ENCODE results near the gene LRP1B.

The LRP1B gene

DNA sequence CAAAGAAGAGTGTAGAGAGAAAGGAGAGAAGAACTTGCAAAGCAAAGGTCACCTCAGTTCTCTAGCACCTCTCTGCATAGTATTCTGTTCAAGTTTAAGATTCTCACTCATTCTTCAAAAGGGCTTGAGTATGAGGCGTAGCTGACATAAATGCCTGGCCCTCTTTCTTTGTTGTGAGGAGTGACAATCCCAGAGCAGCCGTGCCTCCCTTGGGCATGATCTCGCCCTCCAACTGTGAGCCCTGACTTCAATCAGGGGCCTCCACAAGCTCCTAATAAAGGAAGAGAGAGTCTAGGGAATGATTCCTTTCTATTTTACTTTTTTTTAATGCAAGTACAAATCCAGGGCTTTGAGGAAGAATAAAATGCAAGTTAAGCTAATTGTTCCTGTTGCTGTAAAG, 402.7 kb downstream of the LRP1B start:
- H3K27me3 ChIP-seq (ENCODE audit: insufficient read depth, low read length, poor library complexity, severe bottlenecking), result no peaks in the 10 kb centered on the region
- H3F3A ChIP-seq (ENCODE audit: low read depth), result no peaks in the 10 kb centered on the region
- H2AFZ ChIP-seq (ENCODE audit: low read length), result no peak overlapping the region
- no peak overlapping the region for H3K4me3 ChIP-seq (ENCODE audit: low read length, poor library complexity, severe bottlenecking)
- H3K4me2 ChIP-seq (ENCODE audit: low read depth, low read length, poor library complexity, severe bottlenecking), result no peak overlapping the region
- no peak overlapping the region for H3K9ac ChIP-seq (ENCODE audit: low read depth, low read length, poor library complexity, severe bottlenecking)
- no peaks in the 10 kb centered on the region for H3K36me3 ChIP-seq (ENCODE audit: insufficient read depth, low read length)
- H3K79me2 ChIP-seq (ENCODE audit: insufficient read depth, low read length), result no peaks in the 10 kb centered on the region
- H3K9me2 ChIP-seq (replicated peaks; ENCODE audit: low read depth, low read length), result no peaks in the 10 kb centered on the region
- TF ChIP-seq, protein P1, sequence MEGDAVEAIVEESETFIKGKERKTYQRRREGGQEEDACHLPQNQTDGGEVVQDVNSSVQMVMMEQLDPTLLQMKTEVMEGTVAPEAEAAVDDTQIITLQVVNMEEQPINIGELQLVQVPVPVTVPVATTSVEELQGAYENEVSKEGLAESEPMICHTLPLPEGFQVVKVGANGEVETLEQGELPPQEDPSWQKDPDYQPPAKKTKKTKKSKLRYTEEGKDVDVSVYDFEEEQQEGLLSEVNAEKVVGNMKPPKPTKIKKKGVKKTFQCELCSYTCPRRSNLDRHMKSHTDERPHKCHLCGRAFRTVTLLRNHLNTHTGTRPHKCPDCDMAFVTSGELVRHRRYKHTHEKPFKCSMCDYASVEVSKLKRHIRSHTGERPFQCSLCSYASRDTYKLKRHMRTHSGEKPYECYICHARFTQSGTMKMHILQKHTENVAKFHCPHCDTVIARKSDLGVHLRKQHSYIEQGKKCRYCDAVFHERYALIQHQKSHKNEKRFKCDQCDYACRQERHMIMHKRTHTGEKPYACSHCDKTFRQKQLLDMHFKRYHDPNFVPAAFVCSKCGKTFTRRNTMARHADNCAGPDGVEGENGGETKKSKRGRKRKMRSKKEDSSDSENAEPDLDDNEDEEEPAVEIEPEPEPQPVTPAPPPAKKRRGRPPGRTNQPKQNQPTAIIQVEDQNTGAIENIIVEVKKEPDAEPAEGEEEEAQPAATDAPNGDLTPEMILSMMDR (conservative IDR thresholded peaks at IDR 0.05; ENCODE audit: low read length), result no peak
- TF ChIP-seq EZH2phosphoT487 (IDR thresholded peaks at IDR 0.05; ENCODE audit: borderline replicate concordance), result no peak
- H3K4me1 ChIP-seq (ENCODE audit: insufficient read depth, low read length, poor library complexity, severe bottlenecking), result no peaks in the 10 kb centered on the region
- no peaks in the 10 kb centered on the region for H3K9me3 ChIP-seq (ENCODE audit: insufficient read depth, low read depth, low read length)
- H4K20me1 ChIP-seq (ENCODE audit: insufficient read depth, low read length, poor library complexity, severe bottlenecking), result no peaks in the 10 kb centered on the region

DNA sequence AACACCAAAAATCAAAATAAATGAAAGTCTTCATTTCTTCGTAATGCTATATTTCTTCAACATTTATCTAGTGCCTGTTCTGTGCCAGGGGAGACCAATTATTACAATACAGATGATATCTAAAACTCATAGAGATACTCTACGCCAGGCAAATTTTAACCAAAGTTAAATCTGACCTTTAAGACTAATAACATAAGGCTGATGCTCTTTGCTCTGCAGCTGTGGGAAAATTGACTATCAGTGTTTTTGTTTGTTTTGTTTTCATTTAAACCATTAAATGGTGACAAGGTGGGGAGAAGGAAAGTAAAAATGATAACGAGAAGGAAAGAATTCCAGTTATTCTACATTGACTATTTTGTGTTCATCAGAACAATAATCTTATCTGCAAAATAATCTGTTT, 406.4 kb downstream of the LRP1B start:
- no peak overlapping the region for H3K4me2 ChIP-seq (ENCODE audit: low read depth, low read length, poor library complexity, severe bottlenecking)
- H2AFZ ChIP-seq (ENCODE audit: low read length), result no peak overlapping the region
- H3K4me3 ChIP-seq (ENCODE audit: low read length, poor library complexity, severe bottlenecking), result no peak overlapping the region
- no peaks in the 10 kb centered on the region for H3K4me1 ChIP-seq (ENCODE audit: insufficient read depth, low read length, poor library complexity, severe bottlenecking)
- no peaks in the 10 kb centered on the region for H3K79me2 ChIP-seq (ENCODE audit: insufficient read depth, low read length)
- H3K9me2 ChIP-seq (replicated peaks; ENCODE audit: low read depth, low read length), result no peaks in the 10 kb centered on the region
- H3F3A ChIP-seq (ENCODE audit: low read depth), result no peaks in the 10 kb centered on the region
- H3K36me3 ChIP-seq (ENCODE audit: insufficient read depth, low read length), result no peaks in the 10 kb centered on the region
- TF ChIP-seq, protein P1 (conservative IDR thresholded peaks at IDR 0.05; ENCODE audit: low read length), result no peak
- no peak for TF ChIP-seq EZH2phosphoT487 (IDR thresholded peaks at IDR 0.05; ENCODE audit: borderline replicate concordance)
- H4K20me1 ChIP-seq (ENCODE audit: insufficient read depth, low read length, poor library complexity, severe bottlenecking), result no peaks in the 10 kb centered on the region
- H3K27me3 ChIP-seq (ENCODE audit: insufficient read depth, low read length, poor library complexity, severe bottlenecking), result no peaks in the 10 kb centered on the region
- no peaks in the 10 kb centered on the region for H3K9me3 ChIP-seq (ENCODE audit: insufficient read depth, low read depth, low read length)
- no peak overlapping the region for H3K9ac ChIP-seq (ENCODE audit: low read depth, low read length, poor library complexity, severe bottlenecking)

DNA sequence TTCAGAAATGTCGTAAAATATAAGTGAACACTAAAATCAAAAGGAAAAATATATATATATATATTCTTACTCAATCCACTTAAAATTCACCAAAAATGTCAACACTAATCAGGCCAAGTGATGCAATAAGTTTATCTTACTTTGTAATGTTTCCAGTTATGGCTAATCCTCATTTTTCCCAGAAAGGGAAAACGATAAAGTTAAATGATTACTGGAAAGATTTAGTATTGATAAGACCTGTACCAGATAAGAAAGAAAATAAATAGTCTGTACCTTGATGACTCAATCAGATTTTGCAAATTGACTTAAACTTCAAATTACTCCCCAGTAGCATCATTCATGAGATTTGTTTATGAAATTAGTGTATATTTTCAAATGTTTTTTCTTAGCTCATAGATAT, 407.0 kb downstream of the LRP1B start:
- H3K79me2 ChIP-seq (ENCODE audit: insufficient read depth, low read length), result no peaks in the 10 kb centered on the region
- H3K36me3 ChIP-seq (ENCODE audit: insufficient read depth, low read length), result no peaks in the 10 kb centered on the region
- H3F3A ChIP-seq (ENCODE audit: low read depth), result no peaks in the 10 kb centered on the region
- no peak overlapping the region for H3K4me3 ChIP-seq (ENCODE audit: low read length, poor library complexity, severe bottlenecking)
- no peak overlapping the region for H3K9ac ChIP-seq (ENCODE audit: low read depth, low read length, poor library complexity, severe bottlenecking)
- H2AFZ ChIP-seq (ENCODE audit: low read length), result no peak overlapping the region
- TF ChIP-seq EZH2phosphoT487 (IDR thresholded peaks at IDR 0.05; ENCODE audit: borderline replicate concordance), result no peak
- TF ChIP-seq, protein P1 (conservative IDR thresholded peaks at IDR 0.05; ENCODE audit: low read length), result no peak
- no peaks in the 10 kb centered on the region for H3K9me2 ChIP-seq (replicated peaks; ENCODE audit: low read depth, low read length)
- no peaks in the 10 kb centered on the region for H3K27me3 ChIP-seq (ENCODE audit: insufficient read depth, low read length, poor library complexity, severe bottlenecking)
- no peaks in the 10 kb centered on the region for H3K9me3 ChIP-seq (ENCODE audit: insufficient read depth, low read depth, low read length)
- H4K20me1 ChIP-seq (ENCODE audit: insufficient read depth, low read length, poor library complexity, severe bottlenecking), result no peaks in the 10 kb centered on the region
- no peaks in the 10 kb centered on the region for H3K4me1 ChIP-seq (ENCODE audit: insufficient read depth, low read length, poor library complexity, severe bottlenecking)
- H3K4me2 ChIP-seq (ENCODE audit: low read depth, low read length, poor library complexity, severe bottlenecking), result no peak overlapping the region
